ENCODE results near the gene SPTBN4.
A peak's percentile ranks its signal among the peaks of the same experiment; 100 is the strongest.
"Not testable (repeated sequence)": the region's sequence is repeated elsewhere in the genome, so short reads cannot be mapped to it uniquely, and the experiment has no call there.

SPTBN4 gene

GRCh38 chr19:40466219-40466984, 399 bp upstream of the SPTBN4 start:
- H3K9me3 Mint-ChIP-seq: no peaks in the 10 kb centered on the region
- no peak for DNase-seq
- peak overlapping the region; percentile 94 for H3K27ac Mint-ChIP-seq
- peaks cover 12% of the 10 kb centered on the region for H3K27me3 Mint-ChIP-seq
- peaks cover 34% of the 10 kb centered on the region for H3K4me1 Mint-ChIP-seq (ENCODE audit: low read depth)
- H3K36me3 Mint-ChIP-seq (ENCODE audit: low read depth): peaks cover 3% of the 10 kb centered on the region
- peak overlapping the region; percentile 78 for H3K4me3 Mint-ChIP-seq

GRCh38 chr19:40469011-40469410, 2.2 kb downstream of the SPTBN4 start:
- no peak for DNase-seq
- H3K9me3 Mint-ChIP-seq: no peaks in the 10 kb centered on the region
- no peak overlapping the region for H3K27ac Mint-ChIP-seq
- no peak overlapping the region for H3K4me3 Mint-ChIP-seq
- peaks cover 28% of the 10 kb centered on the region for H3K4me1 Mint-ChIP-seq (ENCODE audit: low read depth)
- peaks cover 3% of the 10 kb centered on the region for H3K36me3 Mint-ChIP-seq (ENCODE audit: low read depth)
- peaks cover 12% of the 10 kb centered on the region for H3K27me3 Mint-ChIP-seq

DNA sequence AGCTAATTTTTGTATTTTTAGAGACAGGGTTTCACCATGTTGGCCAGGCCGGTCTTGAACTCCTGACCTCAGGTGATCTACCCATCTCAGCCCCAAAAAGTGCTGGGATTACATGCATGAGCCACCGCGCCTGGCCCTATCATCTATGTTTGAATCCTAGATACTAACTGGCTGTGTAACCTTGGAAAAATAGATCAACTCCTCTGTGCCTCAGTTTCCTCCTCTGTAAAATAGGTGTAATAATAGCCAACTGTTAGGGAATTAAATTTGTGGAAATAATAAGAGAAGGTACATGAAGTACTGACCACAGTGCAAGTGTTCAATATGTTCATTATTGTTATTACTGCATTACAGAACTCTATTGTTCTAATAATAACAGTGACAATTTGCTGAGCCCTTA, 4.3 kb downstream of the SPTBN4 start:
- DNase-seq: no peak
- Mint-ChIP-seq H3K27ac (no peak overlapping the region), H3K4me3 (no peak overlapping the region), H3K4me1 (ENCODE audit: low read depth) (peaks cover 10% of the 10 kb centered on the region), H3K36me3 (ENCODE audit: low read depth) (no peaks in the 10 kb centered on the region), H3K9me3 (no peaks in the 10 kb centered on the region), H3K27me3 (peaks cover 12% of the 10 kb centered on the region)

DNA sequence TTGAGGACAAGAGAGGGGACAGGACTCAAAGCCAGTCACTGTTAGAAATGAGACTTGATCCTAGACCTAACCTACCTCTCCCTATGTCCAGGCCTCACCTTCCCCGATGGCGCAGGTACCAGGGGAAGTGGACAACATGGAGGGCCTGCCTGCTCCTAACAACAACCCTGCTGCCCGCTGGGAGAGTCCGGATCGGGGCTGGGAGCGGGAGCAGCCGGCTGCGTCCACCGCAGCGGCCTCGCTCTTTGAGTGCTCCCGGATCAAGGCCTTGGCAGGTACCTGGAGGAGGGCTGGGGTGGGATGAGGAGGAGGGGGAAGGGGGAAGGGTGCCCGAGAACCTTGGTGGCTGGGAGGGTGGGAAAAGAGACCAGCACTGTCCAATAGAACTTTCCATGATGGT, 5.7 kb downstream of the SPTBN4 start:
- DNase-seq: no peak
- no peak overlapping the region for H3K4me3 Mint-ChIP-seq
- H3K27ac Mint-ChIP-seq: no peak overlapping the region
- H3K36me3 Mint-ChIP-seq (ENCODE audit: low read depth): no peaks in the 10 kb centered on the region
- H3K27me3 Mint-ChIP-seq: peaks cover 5% of the 10 kb centered on the region
- H3K4me1 Mint-ChIP-seq (ENCODE audit: low read depth): peaks cover 3% of the 10 kb centered on the region
- H3K9me3 Mint-ChIP-seq: no peaks in the 10 kb centered on the region

DNA sequence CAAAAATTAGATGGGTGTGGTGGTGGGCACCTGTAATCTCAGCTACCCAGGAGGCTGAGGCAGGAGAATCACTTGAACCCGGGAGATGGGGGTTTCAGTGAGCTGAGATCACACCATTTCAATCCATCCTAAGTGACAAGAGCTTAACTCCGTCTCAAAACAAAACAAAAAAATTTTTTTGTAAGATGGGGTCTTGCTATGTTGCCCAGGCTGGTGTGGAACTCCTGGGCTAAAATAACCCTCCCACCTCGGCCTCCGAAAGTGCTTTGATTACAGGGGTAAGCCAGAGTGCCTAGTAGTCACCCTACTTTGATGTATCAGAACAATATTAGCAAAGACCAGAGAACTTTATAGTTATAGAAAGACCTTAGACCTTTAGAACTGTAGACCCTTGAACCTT, 7.9 kb downstream of the SPTBN4 start:
- no peaks in the 10 kb centered on the region for H3K36me3 Mint-ChIP-seq (ENCODE audit: low read depth)
- H3K4me3 Mint-ChIP-seq: no peak overlapping the region
- H3K4me1 Mint-ChIP-seq (ENCODE audit: low read depth): no peaks in the 10 kb centered on the region
- DNase-seq: no peak
- no peak overlapping the region for H3K27ac Mint-ChIP-seq
- H3K27me3 Mint-ChIP-seq: no peaks in the 10 kb centered on the region
- H3K9me3 Mint-ChIP-seq: no peaks in the 10 kb centered on the region

GRCh38 chr19:40475878-40476644, 9.3 kb downstream of the SPTBN4 start:
- not testable (repeated sequence) for H3K27me3 Mint-ChIP-seq; H3K9me3 Mint-ChIP-seq; H3K36me3 Mint-ChIP-seq (ENCODE audit: low read depth); H3K4me1 Mint-ChIP-seq (ENCODE audit: low read depth); H3K4me3 Mint-ChIP-seq; H3K27ac Mint-ChIP-seq; DNase-seq

GRCh38 chr19:40486017-40486416, 19.2 kb downstream of the SPTBN4 start:
- H3K36me3 Mint-ChIP-seq (ENCODE audit: low read depth): no peaks in the 10 kb centered on the region
- no peak for DNase-seq
- H3K27me3 Mint-ChIP-seq: peaks cover 32% of the 10 kb centered on the region
- H3K9me3 Mint-ChIP-seq: no peaks in the 10 kb centered on the region
- no peak overlapping the region for H3K4me3 Mint-ChIP-seq
- H3K4me1 Mint-ChIP-seq (ENCODE audit: low read depth): peaks cover 4% of the 10 kb centered on the region
- no peak overlapping the region for H3K27ac Mint-ChIP-seq

- no peak overlapping the region for H3K27ac Mint-ChIP-seq
- no peaks in the 10 kb centered on the region for H3K9me3 Mint-ChIP-seq
- H3K27me3 Mint-ChIP-seq: peaks cover 22% of the 10 kb centered on the region
- H3K4me3 Mint-ChIP-seq: no peak overlapping the region
- H3K4me1 Mint-ChIP-seq (ENCODE audit: low read depth): peaks cover 4% of the 10 kb centered on the region
- no peaks in the 10 kb centered on the region for H3K36me3 Mint-ChIP-seq (ENCODE audit: low read depth)
- DNase-seq: no peak
These were observed 23.1 kb downstream of the SPTBN4 start for GRCh38 chr19:40489882-40490230.

DNA sequence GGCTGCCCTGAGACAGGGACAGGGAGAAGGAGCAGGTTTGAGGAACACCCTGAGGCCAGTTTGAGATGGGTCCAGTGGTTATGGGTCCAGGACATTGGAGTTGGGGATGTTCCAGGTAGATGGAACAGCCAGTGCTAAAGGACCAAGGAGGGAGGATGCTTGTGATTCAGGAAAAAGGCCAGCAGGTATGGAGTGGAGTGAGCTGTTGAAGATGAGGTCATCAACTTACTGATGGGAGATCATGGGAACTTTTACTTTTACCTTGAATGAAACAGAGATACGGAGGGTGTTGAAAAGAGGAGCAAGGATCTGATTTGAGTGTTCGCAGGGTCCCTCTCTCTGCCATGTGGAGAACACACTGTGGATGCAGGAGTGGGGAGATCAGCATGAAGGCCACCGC, 25.5 kb downstream of the SPTBN4 start:
- Mint-ChIP-seq H3K27ac (no peak overlapping the region), H3K27me3 (peaks cover 16% of the 10 kb centered on the region), H3K4me1 (ENCODE audit: low read depth) (peaks cover 4% of the 10 kb centered on the region), H3K36me3 (ENCODE audit: low read depth) (peaks cover 2% of the 10 kb centered on the region), H3K9me3 (no peaks in the 10 kb centered on the region), H3K4me3 (no peak overlapping the region)
- DNase-seq: no peak

DNA sequence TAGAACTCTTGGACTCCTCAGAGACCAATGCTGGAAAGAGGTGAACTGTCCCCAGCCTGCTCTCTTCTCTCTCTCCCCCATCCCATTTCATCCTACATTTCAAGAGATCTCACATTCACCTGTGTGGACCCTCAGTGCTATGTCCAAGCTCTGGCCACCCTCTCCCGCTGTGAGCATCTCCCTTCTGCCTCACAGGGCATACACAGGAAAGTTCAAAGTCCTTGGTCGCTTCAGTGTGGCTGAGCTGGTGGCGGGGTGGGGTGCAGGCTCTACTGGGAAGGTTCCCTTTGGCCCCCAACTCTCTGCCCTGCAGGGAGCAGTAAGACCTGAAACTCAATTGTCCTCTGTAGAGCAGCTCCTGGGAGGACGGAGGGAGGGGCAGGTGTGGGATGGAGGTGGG, 27.0 kb downstream of the SPTBN4 start:
- peaks cover 4% of the 10 kb centered on the region for H3K27me3 Mint-ChIP-seq
- no peaks in the 10 kb centered on the region for H3K4me1 Mint-ChIP-seq (ENCODE audit: low read depth)
- H3K4me3 Mint-ChIP-seq: no peak overlapping the region
- DNase-seq: no peak
- no peaks in the 10 kb centered on the region for H3K9me3 Mint-ChIP-seq
- peaks cover 2% of the 10 kb centered on the region for H3K36me3 Mint-ChIP-seq (ENCODE audit: low read depth)
- no peak overlapping the region for H3K27ac Mint-ChIP-seq

DNA sequence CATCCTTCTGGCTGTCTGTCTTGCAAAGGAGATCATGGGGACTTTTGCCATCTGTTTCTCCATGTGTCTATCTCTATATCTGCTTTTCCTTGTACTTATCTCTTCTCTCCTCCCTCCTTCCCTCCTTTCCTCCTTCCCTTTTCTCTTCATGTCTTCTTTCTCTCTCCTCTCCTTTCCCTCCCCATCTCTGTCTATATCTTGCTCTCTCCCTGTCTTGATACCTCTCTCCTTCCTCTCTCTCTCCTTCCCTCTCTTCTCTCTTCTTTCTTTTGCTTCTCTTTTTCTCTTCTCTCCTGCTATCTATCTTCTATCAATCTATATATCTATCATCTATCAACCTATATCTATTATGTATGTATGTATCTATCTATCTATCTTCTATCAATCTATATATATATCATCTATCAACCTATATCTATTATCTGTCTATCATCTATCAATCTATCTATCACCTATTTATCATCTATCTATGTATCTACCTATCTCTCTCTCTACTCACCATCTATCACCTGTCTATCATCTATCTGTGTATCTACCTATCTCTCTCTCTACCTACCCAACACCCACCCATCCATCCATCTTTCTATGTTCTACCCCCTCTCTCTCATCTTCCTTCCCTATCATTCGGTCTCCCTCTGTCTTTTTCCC, 27.5 kb downstream of the SPTBN4 start:
- no peak overlapping the region for H3K4me3 Mint-ChIP-seq
- no peak for DNase-seq
- no peaks in the 10 kb centered on the region for H3K9me3 Mint-ChIP-seq
- H3K36me3 Mint-ChIP-seq (ENCODE audit: low read depth): peaks cover 2% of the 10 kb centered on the region
- no peak overlapping the region for H3K27ac Mint-ChIP-seq
- no peaks in the 10 kb centered on the region for H3K4me1 Mint-ChIP-seq (ENCODE audit: low read depth)
- H3K27me3 Mint-ChIP-seq: peaks cover 4% of the 10 kb centered on the region

DNA sequence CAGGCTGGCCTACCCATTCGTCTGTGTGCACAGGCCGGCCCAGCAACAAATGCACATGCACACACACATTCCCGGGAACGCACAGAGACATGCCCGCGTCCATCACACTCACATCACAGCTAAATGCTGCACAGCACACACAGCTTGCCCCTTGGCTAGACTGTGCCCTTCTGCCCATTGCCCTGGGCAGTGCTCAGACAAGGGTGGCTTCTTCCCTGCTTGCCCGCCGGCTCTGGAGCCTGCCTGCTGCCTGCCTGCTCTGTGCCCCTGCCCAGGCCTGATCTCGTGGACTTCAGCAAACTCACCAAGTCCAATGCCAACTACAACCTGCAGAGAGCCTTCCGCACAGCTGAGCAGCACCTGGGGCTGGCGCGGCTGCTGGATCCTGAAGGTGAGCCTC, 30.4 kb downstream of the SPTBN4 start:
- H3K27me3 Mint-ChIP-seq: peaks cover 4% of the 10 kb centered on the region
- no peak overlapping the region for H3K27ac Mint-ChIP-seq
- H3K4me3 Mint-ChIP-seq: no peak overlapping the region
- no peaks in the 10 kb centered on the region for H3K4me1 Mint-ChIP-seq (ENCODE audit: low read depth)
- H3K36me3 Mint-ChIP-seq (ENCODE audit: low read depth): peaks cover 2% of the 10 kb centered on the region
- no peaks in the 10 kb centered on the region for H3K9me3 Mint-ChIP-seq
- DNase-seq: no peak

DNA sequence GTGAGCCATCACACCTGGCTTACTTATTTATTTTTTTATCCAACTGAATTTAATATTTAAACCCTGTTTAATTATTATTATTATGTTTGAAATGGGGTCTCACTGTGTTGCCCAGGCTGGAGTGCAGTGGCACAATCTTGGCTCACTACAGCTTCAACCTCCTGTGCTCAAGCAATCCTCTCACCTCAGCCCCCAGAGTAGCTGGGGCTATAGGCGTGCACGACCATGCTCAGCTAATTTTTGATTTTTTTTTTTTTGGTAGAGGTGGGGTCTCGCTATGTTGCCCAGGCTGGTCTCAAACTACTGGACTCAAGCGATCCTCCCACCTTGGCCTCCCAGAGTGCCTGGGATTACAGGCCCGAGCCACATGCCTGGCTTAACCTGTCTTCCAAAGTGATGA, 32.5 kb downstream of the SPTBN4 start:
- Mint-ChIP-seq H3K36me3 (ENCODE audit: low read depth) (peaks cover 2% of the 10 kb centered on the region), H3K4me3 (no peak overlapping the region), H3K27me3 (peaks cover 4% of the 10 kb centered on the region), H3K27ac (no peak overlapping the region), H3K9me3 (no peaks in the 10 kb centered on the region), H3K4me1 (ENCODE audit: low read depth) (no peaks in the 10 kb centered on the region)
- DNase-seq: no peak

DNA sequence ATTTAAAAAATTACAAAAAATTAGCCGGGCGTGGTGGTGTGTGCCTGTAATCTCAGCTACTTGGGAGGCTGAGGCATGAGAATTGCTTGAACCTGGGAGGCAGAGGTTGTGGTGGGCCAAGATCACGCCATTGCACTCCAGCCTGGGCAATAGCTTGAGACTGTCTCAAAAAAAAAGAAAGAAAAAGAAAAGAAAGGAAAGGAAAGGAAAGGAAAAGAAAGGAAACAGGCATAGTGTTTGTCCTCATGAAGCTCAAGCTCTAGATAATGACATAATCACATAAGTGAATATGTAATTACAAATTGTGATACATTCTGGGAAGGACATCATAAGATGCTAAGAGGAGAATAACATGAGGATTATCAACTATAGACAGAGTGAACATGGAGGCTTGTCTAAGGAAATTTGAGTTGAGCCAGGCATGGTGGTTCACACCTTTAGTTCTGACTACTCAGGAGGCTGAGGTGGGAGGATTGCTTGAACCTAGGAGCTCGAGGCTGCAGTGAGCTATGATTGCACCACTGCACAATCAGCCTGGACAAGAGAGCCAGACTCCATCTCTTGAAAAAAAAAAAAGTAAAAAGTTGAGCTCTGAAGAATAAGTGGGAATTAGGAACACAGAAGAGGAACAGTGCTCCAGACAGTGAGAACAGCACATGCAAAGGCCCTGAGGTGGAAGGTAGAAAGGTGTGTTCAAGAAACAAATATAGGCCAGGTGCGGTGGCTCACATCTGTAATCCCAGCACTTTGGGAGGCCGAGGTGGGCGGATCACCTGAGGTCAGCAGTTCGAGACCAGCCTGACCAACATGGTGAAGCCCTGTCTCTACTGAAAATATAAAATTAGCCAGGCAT, 34.1 kb downstream of the SPTBN4 start:
- H3K9me3 Mint-ChIP-seq; H3K27ac Mint-ChIP-seq; H3K4me3 Mint-ChIP-seq; DNase-seq; H3K4me1 Mint-ChIP-seq (ENCODE audit: low read depth); H3K36me3 Mint-ChIP-seq (ENCODE audit: low read depth); H3K27me3 Mint-ChIP-seq: not testable (repeated sequence)

Measured in activated T-cell treated with anti-CD3 and anti-CD28 coated beads, Interleukin-2, amount 50 U/mL, for 24 hours (primary cell).